HG02981 (cell line): ENCODE data around the gene IL15.
"Not testable (repeated sequence)": the region's sequence is repeated elsewhere in the genome, so short reads cannot be mapped to it uniquely, and the experiment has no call there.

ENCODE experiments used
- ATAC-seq: cut with Tn5 transposase; IDR thresholded peaks from one replicate; pipeline ENCODE4 v1.9.1; 2021; ENCODE audit warnings: mild to moderate bottlenecking, moderate library complexity; ENCODE audit not compliant: unreplicated experiment

The IL15 gene

DNA sequence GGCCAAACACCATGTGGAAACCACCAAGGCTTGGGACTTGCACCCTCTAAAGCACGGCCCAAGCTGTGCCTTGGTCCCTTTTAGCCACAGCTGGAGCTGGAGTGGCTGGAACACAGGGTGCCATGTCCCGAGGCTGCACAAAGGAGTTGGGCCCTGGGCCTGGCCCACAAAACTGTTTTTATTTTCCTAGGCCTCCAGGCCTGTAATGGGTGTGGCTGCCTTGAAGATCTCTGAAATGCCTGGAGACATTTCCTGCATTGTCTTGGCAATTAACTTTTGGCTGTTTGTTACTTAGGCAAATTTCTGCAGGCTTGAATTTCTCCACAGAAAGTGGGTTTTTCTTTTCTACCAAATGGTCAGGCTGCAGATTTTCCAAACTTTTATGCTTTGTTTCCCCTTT, 55.7 kb downstream of the IL15 start:
- no peak for ATAC-seq

DNA sequence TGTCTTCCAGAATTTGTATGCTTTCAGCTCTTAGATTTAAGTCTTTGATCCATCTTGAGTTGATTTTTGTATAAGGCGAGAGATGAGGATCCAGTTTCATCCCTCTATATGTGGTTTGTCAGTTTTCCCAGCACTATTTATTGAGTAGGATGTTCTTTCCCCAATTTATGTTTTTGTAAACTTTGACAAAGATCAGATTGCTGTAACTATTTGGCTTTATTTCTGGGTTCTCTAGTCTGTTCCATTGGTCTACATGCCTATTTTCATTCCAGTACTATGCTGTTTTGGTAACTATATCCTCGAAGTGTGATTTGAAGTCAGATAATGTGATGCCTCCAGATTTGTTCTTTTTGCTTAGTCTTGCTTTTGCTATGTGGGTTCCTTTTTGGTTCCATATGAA, 60.7 kb downstream of the IL15 start:
- ATAC-seq, result no peak

DNA sequence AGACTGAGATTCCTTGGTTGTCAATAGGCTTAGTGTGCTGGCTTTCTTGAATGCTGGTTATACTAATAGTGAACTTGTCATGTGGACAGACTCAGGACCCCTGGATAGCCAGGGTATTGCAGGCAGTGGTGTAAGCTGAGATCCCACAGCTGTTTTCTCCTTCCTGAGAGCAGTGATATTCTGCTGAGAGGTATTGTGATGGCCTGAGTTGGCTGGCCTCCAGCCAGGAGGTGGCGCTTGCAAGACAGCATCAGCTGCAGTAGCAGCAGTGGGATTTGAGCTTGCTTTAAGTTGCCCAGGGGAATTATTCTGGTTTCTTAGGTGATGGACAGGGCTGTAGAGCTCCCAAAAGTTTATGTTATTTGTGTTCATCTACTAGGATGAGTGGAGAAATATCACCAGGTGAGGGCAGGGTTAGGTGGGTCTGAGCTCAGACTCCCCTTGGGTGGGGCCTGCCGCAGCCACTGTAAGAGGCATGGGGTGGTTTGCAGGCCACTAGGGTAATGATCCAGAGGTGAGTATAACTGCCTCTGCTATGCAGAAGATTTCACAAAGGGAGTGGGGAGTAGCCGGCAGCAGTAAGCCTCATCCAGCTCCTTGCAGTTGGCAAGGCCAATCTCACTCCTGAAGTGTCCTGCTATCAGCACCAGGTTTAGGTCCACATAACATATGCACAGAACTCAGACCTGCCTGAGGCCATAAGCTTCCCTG, 66.2 kb downstream of the IL15 start:
- no peak for ATAC-seq

DNA sequence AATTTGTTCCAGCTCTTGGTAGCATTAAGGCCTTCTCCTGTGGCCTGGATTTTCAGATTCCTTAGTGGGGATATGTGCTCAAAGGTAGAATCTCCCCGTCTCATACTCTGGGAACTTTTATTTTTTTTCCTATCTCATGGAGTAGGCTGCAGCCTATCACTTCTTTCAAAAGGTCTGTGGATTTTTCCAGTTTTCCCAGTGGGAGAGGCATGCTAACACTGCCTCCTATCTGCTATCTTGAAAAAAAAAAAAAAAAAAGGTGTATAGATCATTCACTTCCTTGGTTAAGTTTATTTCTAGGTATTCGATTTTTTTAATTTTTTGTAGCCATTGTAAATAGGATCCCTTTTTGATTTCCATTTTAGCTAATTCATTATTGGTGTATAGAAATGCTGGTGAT, 67.1 kb downstream of the IL15 start:
- ATAC-seq, result no peak

DNA sequence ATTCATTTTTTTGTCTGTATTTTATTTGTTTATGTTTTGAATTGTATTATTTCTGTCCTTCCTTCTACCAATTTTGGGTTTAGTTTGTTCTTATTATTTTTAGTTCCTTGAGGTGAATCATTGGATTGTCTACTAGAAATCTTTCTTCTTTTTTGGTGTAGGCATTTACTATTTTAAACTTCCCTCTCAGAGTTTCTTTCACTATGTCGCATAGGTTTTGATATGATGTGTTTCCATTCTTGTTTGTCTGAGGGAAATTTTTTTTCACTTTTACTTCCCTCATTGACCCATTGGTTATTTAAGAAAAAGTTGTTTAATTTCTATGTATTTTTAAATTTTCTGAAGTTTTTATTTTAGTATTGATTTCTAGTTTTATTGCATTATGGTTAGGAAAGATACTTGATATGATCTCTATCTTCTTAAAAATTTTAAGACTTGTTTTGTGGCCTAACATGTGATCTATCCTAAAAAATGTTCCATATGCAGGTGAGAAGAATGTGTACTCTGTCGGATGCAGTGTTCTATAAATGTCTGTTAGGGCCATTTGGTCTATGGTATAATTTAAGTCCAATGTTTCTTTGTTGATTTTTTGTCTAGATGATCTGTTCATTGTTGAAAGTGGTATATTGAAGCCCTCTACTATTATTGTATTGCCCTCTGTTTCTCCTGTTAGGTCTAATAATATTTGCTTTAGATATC, 68.8 kb downstream of the IL15 start:
- peak; percentile 55 for ATAC-seq

DNA sequence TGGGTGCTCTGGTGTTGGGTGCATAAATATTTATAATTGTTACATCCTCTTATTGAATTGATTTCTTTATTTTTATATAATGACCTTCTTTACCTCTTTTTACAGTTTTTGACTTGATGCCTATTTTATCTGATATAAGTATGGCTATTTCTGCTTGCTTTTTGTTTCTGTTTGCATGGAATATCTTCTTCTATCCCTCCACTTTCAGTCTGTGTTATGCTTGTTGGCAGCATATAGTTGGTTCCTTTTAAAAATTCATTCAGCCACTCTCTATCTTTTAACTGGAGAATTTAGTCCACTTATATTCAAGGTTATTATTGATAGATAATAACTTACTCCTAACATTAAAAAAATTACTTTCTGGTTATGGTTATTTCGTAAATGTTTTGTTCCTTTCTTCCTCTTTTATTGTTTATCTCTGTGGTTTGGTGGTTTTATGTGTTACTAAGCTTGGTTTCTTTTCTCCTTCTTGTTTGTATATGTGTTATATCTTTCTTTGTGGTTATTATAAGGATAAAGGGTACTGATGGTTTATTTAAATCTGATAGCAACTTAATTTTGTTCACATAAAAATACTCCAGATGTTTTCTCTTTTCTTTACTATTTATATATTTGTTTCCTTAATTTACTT, 69.5 kb downstream of the IL15 start:
- ATAC-seq, result peak; percentile 70

DNA sequence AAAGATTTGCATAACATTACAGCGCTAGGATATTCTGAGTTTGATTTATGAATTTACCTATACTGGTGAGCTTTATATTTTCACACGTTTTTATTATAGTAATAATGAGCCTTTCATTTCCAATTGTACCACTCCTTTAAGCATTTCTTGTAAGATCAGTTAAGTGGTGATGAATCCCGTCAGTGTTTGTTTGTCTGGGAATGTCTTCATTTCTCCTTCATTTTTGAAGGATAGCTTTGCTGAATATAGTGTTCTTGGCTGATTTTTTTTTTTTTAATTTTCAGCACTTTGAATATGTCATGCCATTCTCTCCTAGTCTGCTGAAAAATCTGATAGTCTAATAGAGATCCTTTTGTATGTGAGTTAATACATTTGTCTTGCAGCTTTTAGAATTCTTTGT, 70.1 kb downstream of the IL15 start:
- ATAC-seq, result no peak

DNA sequence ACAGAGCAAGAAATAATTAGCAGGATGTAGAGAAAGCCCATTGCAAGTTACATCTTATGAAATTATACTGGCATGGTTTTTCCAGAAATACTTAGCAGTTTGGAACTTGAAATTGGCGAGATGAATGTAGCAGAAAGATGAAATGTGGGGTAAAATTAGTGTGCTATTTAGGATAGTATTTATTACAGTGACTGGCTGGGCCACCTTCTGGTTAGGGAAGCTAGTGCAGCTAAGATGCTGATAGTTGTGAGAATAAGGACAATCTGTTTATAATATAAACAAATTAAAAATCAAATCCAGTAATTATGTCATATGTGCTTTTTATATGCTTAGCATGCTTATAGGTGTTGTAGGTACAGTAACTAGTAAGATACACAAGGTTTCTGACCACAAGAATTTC, 74.8 kb downstream of the IL15 start:
- peak; percentile 52 for ATAC-seq

DNA sequence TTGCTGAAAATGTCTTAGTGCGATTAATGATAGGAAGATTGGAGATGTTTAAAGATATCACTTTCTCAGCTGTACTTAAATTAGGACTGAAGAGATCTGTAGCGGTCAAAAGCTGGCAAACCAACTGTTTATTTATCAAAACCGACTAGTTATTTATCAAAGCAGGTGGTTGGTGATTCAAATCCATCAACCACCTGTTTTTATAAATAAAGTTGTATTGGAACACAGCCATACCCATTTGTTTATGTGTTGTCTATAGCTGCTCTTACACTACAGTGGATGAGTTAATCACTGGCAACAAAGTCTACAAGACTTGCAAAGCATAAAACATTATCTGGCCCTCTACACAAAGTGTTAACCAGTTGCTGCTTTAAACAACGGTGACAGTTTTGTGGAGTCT, 76.8 kb downstream of the IL15 start:
- ATAC-seq, result no peak

DNA sequence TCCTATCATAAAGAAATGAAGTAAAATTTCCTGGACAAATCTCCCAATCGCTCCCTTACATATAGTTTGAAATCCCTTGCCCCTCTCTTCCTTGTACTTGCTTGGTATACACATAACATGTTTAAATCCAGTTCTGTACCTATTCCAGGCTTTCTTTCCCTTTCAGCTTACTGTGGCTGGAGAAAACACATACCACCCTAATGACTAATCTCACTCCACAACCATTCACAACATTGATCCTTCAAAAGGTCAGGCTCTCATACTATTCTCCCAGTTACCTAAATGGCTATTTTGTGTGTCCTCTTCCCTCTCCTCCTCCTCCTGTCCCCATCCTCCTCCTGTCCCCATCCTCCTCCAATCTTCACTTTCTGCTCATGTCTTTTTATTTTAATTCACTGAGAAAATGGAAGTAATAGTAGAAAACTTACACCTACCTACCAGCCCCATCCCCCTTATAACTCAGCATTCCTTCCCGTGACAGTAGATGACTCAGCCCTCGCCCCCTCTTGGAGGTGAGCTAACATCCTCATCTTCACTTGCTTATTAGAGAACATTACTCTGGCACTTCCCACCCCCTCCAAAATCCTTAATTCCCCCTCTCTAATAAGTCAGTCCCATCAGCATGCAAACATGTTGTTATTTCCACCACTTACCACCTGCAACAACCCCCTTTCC, 77.5 kb downstream of the IL15 start:
- ATAC-seq, result no peak

DNA sequence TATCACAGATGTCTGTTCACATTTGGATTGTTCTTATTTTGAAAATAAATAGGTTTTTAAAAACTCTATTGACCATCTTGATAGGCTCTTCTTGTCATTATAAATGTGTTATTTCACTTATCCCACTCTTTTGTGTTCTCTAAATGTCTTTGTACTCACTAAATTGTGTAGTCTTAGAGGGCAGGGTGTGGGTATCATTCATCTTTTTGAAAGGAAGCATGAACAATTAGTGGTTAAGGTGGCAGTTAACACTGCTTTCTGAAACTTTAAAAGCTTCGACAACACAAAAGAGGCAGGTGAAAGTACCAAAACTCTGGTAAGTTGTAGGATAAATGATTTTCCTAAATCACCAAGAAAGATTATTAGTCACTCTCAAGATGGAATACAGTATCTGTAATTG, 83.2 kb downstream of the IL15 start:
- ATAC-seq, result no peak

DNA sequence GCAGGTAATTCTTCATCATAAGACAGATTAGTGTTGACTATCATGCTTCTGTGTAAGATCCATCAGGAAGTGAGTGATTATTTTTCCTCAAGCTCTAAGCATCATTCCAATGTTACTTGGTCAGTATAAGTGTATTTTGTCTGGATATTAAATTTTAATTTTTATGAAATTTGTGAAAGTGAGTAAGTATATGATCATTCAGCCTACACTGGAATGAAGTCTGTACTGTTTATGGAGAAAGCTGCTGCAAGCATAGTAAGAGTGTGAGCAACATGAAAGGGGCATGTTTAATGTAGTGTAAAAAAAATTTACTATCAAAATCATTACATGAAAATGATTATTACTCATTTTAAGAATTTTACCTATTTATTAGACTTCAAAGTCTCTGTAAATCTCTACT, 84.8 kb downstream of the IL15 start:
- no peak for ATAC-seq

DNA sequence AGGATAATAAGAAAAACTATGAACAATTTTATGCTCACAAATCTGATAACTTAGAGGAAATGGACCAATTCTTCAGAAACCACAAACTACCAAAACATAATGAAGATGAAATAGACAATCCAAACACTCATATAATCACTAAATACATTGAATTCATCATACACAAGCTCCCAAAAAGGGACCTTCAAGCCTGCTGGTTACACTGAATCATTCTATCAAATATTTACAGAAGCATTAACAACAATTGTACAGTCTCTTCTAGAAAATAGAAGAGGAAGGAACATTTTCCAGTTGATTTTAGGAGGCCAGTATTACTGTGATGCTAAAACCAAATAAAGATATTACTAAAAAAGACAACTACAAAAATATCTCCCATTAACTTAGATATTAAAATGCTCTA, 88.3 kb downstream of the IL15 start:
- no peak for ATAC-seq

DNA sequence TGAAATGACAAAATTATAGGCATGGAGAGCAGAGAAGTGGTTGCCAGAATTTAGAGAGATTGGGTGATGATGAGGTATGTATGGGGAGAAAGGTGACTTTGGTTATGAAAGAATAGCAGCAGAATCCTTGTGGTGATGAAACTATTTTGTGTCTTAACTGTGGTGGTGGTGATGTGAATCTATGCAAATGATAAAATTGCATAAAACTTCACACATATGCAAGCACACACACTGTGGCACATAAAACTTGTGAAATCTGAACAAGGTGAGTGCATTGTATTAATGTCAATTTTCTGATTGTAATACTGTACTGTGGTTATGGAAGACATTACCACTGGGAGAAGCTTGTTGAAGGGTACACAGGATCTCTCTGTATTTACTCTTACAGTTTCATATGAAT, 91.0 kb downstream of the IL15 start:
- no peak for ATAC-seq

DNA sequence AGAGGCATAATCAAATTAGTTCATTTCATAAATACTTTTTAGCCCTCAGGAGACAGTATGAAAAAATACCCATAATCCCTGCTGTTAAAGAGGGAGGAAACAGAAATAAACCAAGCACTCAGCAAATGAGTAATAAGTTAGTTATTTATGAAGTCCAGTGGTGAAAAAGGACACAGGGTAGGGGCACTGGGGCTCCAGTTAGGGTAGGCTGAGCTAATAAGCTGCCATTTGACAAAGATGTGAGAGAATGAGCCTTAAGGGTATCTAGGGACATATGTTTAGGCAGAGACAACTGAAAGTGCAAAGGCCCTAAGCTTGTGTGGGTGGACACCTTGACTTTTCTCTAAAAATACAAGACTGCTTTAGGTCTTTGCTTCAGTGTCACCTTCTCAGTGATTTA, 94.4 kb downstream of the IL15 start:
- no peak for ATAC-seq

DNA sequence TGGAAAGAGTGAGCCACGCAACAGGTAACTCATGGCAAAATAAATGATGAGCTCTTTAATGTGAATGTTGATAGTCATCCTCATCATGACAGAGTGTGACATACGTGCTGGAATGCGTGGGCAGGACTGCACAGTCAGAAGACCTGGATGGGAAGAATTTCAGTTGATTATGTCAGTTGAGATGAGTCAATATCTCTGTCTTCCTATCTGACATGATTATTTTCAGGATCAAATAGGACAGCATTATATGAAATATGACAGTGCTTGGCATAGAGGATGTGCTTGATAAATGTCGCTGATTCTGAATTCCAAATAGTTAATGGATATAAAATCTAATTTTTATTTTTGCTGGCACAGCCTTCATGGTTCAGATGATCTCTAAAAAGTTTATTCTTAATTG, 95.1 kb downstream of the IL15 start:
- no peak for ATAC-seq

DNA sequence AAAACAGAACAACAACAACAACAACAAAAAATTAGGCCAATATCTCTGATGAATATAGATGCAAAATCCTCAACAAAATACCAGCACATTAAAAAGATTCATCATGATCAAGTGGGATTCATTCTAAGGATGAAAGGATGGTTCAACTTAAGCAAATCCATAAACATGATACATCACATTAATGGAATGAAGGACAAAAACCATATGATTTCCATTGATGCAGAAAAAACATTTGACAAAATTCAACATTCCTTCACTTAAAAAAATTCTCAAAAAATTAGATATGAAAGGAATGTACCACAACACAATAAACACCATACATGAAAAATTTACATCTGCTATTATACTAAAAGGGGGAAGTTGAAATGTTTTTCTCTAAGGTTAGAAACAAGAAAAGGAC, 103.3 kb downstream of the IL15 start:
- ATAC-seq, result no peak

DNA sequence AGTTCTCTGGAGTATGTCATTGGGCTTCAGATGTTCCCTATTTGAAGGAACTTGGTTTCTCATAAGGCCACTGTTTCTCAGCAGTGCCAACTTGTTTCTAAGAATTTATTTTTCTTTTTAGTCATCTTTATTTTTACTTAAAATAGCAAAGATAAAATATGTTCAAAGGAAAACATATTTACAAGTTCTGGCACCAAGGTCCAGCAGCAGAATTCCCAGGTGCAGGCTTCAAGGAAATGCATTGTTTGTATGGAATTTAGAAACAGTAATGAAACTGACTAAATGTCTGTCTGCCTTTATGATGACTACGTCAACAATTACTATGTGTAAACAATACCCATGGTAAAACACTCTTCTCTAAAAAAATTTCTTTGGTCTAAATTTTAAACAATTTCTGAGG, 109.6 kb downstream of the IL15 start:
- no peak for ATAC-seq

DNA sequence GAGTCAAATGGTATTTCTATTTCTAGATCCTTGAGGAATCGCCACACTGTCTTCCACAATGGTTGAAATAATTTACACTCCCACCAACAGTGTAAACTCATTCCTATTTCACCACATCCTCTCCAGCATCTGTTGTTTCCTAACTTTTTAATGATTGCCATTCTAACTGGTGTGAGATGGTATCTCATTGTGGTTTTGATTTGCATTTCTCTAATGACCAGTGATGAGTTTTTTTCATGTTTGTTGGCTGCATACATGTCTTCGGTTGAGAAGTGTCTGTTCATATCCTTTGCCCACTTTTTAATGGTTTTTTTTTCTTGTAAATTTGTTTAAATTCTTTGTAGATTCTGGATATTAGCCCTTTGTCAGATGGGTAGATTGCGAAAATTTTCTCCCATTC, 115.4 kb downstream of the IL15 start:
- ATAC-seq, result not testable (repeated sequence)

DNA sequence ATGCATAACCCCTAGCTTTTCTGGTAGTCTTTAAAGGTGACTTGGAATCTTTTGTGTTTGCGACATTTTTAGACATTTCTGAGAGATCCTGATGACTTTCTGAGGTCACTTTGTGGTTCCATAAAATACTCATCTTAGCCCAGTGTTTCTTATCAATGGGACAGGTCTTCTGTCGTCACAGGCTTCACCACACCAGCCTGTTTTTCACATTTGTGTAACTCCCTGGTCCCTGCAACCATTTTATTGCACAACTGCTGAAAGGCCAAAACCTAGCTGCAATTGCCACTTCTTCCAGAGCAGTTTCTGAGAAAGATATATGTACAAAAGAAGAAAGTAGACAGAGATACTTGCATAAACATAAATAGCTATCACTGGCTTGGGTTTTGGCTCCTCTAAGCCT, 120.9 kb downstream of the IL15 start:
- ATAC-seq, result no peak

DNA sequence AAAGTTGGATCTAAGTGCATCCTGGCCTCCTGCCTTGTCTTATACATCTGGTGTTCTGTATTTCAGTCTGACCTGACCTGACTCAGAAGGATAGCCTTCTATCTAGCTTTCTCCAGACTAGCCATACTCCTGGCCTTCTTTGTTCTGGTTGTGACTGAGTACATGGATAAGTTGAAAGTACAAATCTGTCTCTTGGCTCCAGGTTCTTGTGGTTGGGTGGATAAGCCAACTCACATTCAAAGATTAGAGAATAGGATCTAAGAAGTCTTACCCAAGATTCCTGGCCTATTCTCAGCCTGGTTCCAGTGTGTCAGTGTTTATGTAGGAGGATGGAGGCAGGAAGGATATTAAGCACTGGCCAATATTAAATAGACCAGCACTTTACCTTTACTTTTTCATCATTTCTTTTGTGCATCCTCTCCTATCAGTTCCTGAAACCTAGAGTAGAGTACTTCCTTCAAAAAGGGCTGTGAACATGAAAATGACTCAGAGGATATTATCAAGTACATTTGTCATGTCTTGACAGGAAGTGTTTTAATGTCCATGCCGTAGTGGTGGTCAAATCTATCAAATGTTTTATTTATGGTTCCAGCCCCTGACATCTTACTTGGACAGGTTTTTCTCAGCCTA, 123.5 kb downstream of the IL15 start:
- ATAC-seq, result no peak
